A549 treated with GW870086 at 1 μM for 4 hours (cell line): ENCODE measurements around the gene RFPL4A. TPM values are rescaled to one million over a fixed set of nuclear protein-coding genes. Genes with fewer than 3 reads are reported as not detected.

Source experiments
- total RNA-seq: library from RNA; stranded (reverse); fragments of 200-300 nt; extraction: Qiagen RNA extraction; gene quantifications from 5 replicates; pipeline ENCODE4 v1.2.3, GENCODE V29; 2022; ENCODE audit warnings: low read depth

The RFPL4A gene
- total RNA-seq: 0.53 to 1.2 TPM (median 0.97 TPM) in 5 replicates

DNA sequence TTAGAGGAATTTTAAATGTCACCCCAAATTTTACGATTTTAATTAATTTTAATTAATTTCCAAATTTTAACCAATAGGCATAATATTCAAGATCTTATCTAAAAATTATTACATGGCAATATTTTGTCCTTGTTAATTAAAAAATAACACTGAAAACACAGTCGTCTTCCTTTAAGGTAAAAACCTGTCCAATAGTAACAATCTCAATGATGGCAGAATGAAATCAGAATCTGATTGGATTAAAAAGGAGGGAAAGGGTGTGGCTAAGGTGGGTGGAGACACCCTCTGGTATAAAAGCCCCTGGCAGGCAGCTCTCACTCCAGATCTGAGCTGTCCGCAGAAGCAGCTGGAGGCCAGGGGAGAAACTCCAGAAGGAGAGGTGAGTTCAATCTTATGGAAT is at the start of gene RFPL4A:
TSS of gene RFPL4A (plus strand) at position 301 of the 400 bp plus-strand sequence. CDS start 2,704 bp downstream, outside the sequence.

DNA sequence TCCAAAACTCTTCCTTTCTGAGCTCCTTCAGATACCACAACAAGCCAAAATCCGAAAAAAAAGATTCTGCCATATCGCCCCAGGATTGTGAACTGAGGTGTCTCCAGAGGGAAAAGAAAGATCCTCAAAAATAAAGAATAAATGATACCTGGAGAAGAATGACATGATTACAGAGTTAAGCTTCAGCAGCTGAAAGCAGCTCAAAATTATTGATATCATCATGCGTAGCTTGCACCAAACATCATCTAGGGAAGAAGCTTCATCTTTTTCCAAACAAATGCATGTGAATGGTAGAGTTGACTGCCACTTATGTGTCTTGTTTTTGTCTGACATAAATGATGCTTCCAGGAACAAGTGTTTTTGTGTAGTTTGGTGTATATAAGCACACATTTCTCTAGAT is 20.6 kb upstream of the RFPL4A start, which contains the start of gene NLRP9:
TSS of gene NLRP9 (minus strand) at position 101 of the 400 bp plus-strand sequence. CDS start at position 73, 28 bp downstream.

DNA sequence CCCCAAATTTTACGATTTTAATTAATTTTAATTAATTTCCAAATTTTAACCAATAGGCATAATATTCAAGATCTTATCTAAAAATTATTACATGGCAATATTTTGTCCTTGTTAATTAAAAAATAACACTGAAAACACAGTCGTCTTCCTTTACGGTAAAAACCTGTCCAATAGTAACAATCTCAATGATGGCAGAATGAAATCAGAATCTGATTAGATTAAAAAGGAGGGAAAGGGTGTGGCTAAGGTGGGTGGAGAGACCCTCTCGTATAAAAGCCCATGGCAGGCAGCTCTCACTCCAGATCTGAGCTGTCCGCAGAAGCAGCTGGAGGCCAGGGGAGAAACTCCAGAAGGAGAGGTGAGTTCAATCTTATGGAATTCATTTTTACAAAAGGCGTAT is 9.9 kb downstream of the RFPL4A start, which contains the start of gene RFPL4AL1:
TSS of gene RFPL4AL1 (plus strand) at position 301 of the 400 bp plus-strand sequence. CDS start 2,687 bp downstream, outside the sequence.

Other genes starting within 250 kb of the RFPL4A start
- gene SBK2, start 222.0 kb upstream of the RFPL4A start, total RNA-seq: 1.3 to 2.3 TPM (median 1.8 TPM) in 5 replicates
- gene SBK3, start 213.6 kb upstream of the RFPL4A start, total RNA-seq: 1.3 to 1.9 TPM (median 1.6 TPM) in 5 replicates
- gene ZNF579, start 178.2 kb upstream of the RFPL4A start, total RNA-seq: 20.1 to 37.6 TPM (median 28.4 TPM) in 5 replicates
- 20.5 to 24.3 TPM (median 23.6 TPM) in 5 replicates for gene FIZ1, start 159.6 kb upstream of the RFPL4A start, total RNA-seq
- 12.5 to 17.5 TPM (median 16.0 TPM) in 5 replicates for gene ZNF524, start 158.8 kb upstream of the RFPL4A start, total RNA-seq
- 7.6 to 13.0 TPM (median 12.1 TPM) in 5 replicates for gene ZNF865, start 153.4 kb upstream of the RFPL4A start, total RNA-seq
- gene ZNF784, start 134.5 kb upstream of the RFPL4A start, total RNA-seq: 4.8 to 6.1 TPM (median 5.3 TPM) in 5 replicates
- gene ZNF580, start 118.1 kb upstream of the RFPL4A start, total RNA-seq: 31.0 to 51.4 TPM (median 48.6 TPM) in 5 replicates
- gene ZNF581, start 115.4 kb upstream of the RFPL4A start, total RNA-seq: 39.2 to 55.8 TPM (median 47.7 TPM) in 5 replicates
- gene CCDC106, start 110.9 kb upstream of the RFPL4A start, total RNA-seq: 13.7 to 19.1 TPM (median 18.0 TPM) in 5 replicates
- 260 to 300 TPM (median 285 TPM) in 5 replicates for gene U2AF2, start 104.1 kb upstream of the RFPL4A start, total RNA-seq
- 130 to 211 TPM (median 195 TPM) in 5 replicates for gene EPN1, start 83.9 kb upstream of the RFPL4A start, total RNA-seq
- not detected in 5 replicates for gene NLRP9, start 20.7 kb upstream of the RFPL4A start, total RNA-seq
- gene RFPL4AL1, start 10.0 kb downstream of the RFPL4A start, total RNA-seq: 0.23 to 0.49 TPM (median 0.38 TPM) in 3 of 5 replicates, not detected in the others
- 0.03 to 0.07 TPM in 2 of 5 replicates, not detected in the others for gene NLRP11, start 72.9 kb downstream of the RFPL4A start, total RNA-seq
- gene NLRP4, start 77.4 kb downstream of the RFPL4A start, total RNA-seq: not detected in 5 replicates
- gene NLRP13, start 173.2 kb downstream of the RFPL4A start, total RNA-seq: not detected in 5 replicates
- not detected in 5 replicates for gene NLRP8, start 188.7 kb downstream of the RFPL4A start, total RNA-seq
- 0.03 to 0.09 TPM (median 0.05 TPM) in 4 of 5 replicates, not detected in the other for gene NLRP5, start 227.7 kb downstream of the RFPL4A start, total RNA-seq